Fibroblast of lung (primary cell): ENCODE results near the gene NKAIN2.

Source experiments
- EZH2 ChIP-seq: IDR thresholded peaks from 2 replicates; pipeline ENCODE4 v1.5.1; 2012; ENCODE audit warnings: low read length, control low read depth, mild to moderate bottlenecking; ENCODE audit errors: missing control alignments
- TF ChIP-seq, protein P1 (sequence below), 2 donors: IDR thresholded peaks in 1 of 2; conservative IDR thresholded peaks in 1 of 2; 1 replicate in 1 of 2; 2 replicates in 1 of 2; pipeline ENCODE4 v1.5.1; 2011 to 2012; ENCODE audit warnings: low read length in 2 of 2, control low read depth in 1 of 2, inconsistent platforms in 1 of 2, low read depth in 1 of 2, mild to moderate bottlenecking in 1 of 2

DNA sequence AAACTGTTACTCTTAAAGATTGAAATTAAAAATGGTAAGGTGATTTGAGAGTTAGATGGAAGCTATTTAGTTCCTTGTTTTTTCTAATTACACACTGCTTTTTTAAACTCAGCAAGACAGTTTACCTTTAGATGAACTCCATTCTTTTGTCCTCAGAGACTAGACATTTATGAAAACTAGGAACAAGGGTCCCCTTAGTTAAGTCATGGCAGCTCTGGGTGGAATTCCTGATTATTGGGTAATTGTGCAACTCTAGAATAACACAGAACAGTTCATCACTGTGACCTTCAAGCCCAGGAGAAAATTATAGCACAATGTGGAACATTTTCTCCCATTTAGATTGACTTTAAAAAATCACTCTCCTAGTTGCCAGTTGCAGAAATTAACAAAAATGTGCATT is 251.7 kb downstream of the NKAIN2 start:
- TF ChIP-seq, protein P1, sequence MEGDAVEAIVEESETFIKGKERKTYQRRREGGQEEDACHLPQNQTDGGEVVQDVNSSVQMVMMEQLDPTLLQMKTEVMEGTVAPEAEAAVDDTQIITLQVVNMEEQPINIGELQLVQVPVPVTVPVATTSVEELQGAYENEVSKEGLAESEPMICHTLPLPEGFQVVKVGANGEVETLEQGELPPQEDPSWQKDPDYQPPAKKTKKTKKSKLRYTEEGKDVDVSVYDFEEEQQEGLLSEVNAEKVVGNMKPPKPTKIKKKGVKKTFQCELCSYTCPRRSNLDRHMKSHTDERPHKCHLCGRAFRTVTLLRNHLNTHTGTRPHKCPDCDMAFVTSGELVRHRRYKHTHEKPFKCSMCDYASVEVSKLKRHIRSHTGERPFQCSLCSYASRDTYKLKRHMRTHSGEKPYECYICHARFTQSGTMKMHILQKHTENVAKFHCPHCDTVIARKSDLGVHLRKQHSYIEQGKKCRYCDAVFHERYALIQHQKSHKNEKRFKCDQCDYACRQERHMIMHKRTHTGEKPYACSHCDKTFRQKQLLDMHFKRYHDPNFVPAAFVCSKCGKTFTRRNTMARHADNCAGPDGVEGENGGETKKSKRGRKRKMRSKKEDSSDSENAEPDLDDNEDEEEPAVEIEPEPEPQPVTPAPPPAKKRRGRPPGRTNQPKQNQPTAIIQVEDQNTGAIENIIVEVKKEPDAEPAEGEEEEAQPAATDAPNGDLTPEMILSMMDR (conservative IDR thresholded peaks at IDR 0.05 in 1 of 2, IDR thresholded peaks at IDR 0.05 in 1 of 2; ENCODE audit: low read depth in 1 of 2, low read length in 2 of 2), result no peak
- TF ChIP-seq EZH2, result no peak
